Glomerular visceral epithelial cell (primary cell): ENCODE measurements around the gene CLEC3B.
"Not testable (repeated sequence)": the region's sequence is repeated elsewhere in the genome, so short reads cannot be mapped to it uniquely, and the experiment has no call there.

Source experiments
- DNase-seq: peaks from one replicate; pipeline ENCODE4 v3.0.0-alpha.2; 2016; ENCODE audit errors: extremely low spot score

CLEC3B gene

GRCh38 chr3:45035441-45036301, 9.6 kb downstream of the CLEC3B start:
- no peak for DNase-seq

- DNase-seq: peak; percentile 93
Observed at GRCh38 chr3:45037720-45038455, 11.8 kb downstream of the CLEC3B start.

- no peak for DNase-seq
Observed at GRCh38 chr3:45041666-45042065, 15.6 kb downstream of the CLEC3B start.

GRCh38 chr3:45042162-45042561, 16.1 kb downstream of the CLEC3B start:
- no peak for DNase-seq

GRCh38 chr3:45043728-45044299, 17.7 kb downstream of the CLEC3B start:
- peak; percentile 54 for DNase-seq

- no peak for DNase-seq
Observed at GRCh38 chr3:45048244-45048643, 22.1 kb downstream of the CLEC3B start.

- DNase-seq: no peak
Observed at GRCh38 chr3:45049807-45050206, 23.7 kb downstream of the CLEC3B start.

- no peak for DNase-seq
Observed at GRCh38 chr3:45051685-45052084, 25.6 kb downstream of the CLEC3B start.

GRCh38 chr3:45053805-45054195, 27.7 kb downstream of the CLEC3B start:
- DNase-seq: not testable (repeated sequence)

- DNase-seq: peak; percentile 43
Observed at GRCh38 chr3:45054196-45054857, 28.2 kb downstream of the CLEC3B start.

GRCh38 chr3:45055032-45055410, 28.9 kb downstream of the CLEC3B start:
- DNase-seq: peak; percentile 72

- DNase-seq: peak; percentile 61
Observed at GRCh38 chr3:45055411-45056143, 29.5 kb downstream of the CLEC3B start.

- no peak for DNase-seq
Observed at GRCh38 chr3:45056608-45057301, 30.7 kb downstream of the CLEC3B start.

- no peak for DNase-seq
Observed at GRCh38 chr3:45057557-45057956, 31.5 kb downstream of the CLEC3B start.

- DNase-seq: no peak
Observed at GRCh38 chr3:45059132-45059531, 33.0 kb downstream of the CLEC3B start.

- no peak for DNase-seq
Observed at GRCh38 chr3:45060165-45060892, 34.2 kb downstream of the CLEC3B start.

- no peak for DNase-seq
Observed at GRCh38 chr3:45062697-45063070, 36.6 kb downstream of the CLEC3B start.

GRCh38 chr3:45064512-45065372, 38.6 kb downstream of the CLEC3B start:
- peak; percentile 70 for DNase-seq

- DNase-seq: no peak
Observed at GRCh38 chr3:45065373-45065720, 39.2 kb downstream of the CLEC3B start.
